ENCODE measurements around the gene STX8.

STX8 gene

DNA sequence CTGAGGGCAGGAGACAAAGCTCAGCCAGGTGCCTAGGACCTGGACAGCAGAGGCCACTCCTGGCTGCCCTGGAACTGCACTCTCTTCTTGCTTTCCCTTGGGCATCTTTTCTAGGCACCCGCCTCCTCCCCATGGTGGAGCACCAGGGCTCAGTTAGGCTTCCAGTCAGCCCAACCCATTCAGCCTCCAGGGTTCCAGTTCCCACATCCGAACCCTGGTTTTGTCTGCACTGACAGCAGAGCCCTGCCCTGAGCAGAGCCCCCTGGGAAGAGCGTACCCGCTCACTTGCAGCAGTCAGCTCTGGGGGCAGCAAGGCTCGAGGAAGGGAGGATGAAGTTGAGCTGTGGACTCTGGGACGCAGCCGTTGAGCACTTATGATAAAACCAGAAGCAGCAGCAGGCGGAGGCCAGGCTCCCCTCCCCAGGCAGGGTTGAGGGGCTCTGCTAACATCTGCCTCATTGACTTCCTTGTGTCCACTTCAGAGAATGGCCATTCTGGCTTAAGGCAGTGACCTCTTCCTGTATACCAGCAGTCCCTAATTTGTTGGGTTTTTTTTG lies 341.2 kb downstream of the STX8 start:
- Histone ChIP-seq H3K27ac (ENCODE audit: low read length) (no peak overlapping the region), H3K9me3 (ENCODE audit: insufficient read depth, low read length) (no peaks in the 10 kb centered on the region), H2AFZ (ENCODE audit: low read depth, low read length) (no peak overlapping the region), H3K4me2 (ENCODE audit: low read length) (no peak overlapping the region), H3K4me3 (ENCODE audit: low read length) (no peak overlapping the region), H3K79me2 (ENCODE audit: low read length) (no peaks in the 10 kb centered on the region), H3K9ac (ENCODE audit: low read length) (no peak overlapping the region), H4K20me1 (ENCODE audit: insufficient read depth, low read length) (no peaks in the 10 kb centered on the region), H3K36me3 (replicated peaks; ENCODE audit: low read depth, low read length) (no peaks in the 10 kb centered on the region), H3K4me1 (ENCODE audit: low read length) (peaks cover 10% of the 10 kb centered on the region; the same call in 1 of the 2 replicates), H3K27me3 (ENCODE audit: low read depth, low read length) (no peaks in the 10 kb centered on the region)
- TF ChIP-seq, protein P1, sequence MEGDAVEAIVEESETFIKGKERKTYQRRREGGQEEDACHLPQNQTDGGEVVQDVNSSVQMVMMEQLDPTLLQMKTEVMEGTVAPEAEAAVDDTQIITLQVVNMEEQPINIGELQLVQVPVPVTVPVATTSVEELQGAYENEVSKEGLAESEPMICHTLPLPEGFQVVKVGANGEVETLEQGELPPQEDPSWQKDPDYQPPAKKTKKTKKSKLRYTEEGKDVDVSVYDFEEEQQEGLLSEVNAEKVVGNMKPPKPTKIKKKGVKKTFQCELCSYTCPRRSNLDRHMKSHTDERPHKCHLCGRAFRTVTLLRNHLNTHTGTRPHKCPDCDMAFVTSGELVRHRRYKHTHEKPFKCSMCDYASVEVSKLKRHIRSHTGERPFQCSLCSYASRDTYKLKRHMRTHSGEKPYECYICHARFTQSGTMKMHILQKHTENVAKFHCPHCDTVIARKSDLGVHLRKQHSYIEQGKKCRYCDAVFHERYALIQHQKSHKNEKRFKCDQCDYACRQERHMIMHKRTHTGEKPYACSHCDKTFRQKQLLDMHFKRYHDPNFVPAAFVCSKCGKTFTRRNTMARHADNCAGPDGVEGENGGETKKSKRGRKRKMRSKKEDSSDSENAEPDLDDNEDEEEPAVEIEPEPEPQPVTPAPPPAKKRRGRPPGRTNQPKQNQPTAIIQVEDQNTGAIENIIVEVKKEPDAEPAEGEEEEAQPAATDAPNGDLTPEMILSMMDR (IDR thresholded peaks at IDR 0.05; ENCODE audit: low read depth, low read length): no peak
- no peak for TF ChIP-seq EZH2phosphoT487 (IDR thresholded peaks at IDR 0.05; ENCODE audit: low read depth)

DNA sequence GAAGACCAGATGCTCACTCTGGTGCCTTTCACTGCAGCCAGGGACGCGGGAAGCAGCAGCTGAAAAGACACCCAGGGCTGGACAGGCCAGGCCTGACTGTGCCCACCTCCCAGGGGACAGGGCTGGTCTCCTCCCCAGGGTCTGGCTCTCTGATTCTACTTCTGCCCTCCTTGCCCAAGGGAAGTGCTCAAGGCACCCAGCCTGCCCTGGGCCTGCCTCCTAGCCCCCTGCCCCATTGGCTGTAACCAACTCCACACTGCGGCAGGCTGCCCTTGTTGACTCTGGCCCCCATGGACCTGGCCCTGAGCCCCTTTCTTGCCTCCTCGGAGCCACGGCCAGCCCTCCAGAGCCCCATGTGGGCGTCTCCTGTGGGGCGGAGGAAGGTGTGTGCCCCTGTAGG lies 341.9 kb downstream of the STX8 start:
- Histone ChIP-seq H3K9me3 (ENCODE audit: insufficient read depth, low read length) (no peaks in the 10 kb centered on the region), H3K36me3 (replicated peaks; ENCODE audit: low read depth, low read length) (no peaks in the 10 kb centered on the region), H3K4me3 (ENCODE audit: low read length) (no peak overlapping the region), H3K27ac (ENCODE audit: low read length) (no peak overlapping the region), H2AFZ (ENCODE audit: low read depth, low read length) (no peak overlapping the region), H4K20me1 (ENCODE audit: insufficient read depth, low read length) (no peaks in the 10 kb centered on the region), H3K27me3 (ENCODE audit: low read depth, low read length) (no peaks in the 10 kb centered on the region), H3K9ac (ENCODE audit: low read length) (no peak overlapping the region), H3K79me2 (ENCODE audit: low read length) (no peaks in the 10 kb centered on the region), H3K4me2 (ENCODE audit: low read length) (no peak overlapping the region), H3K4me1 (ENCODE audit: low read length) (peaks cover 3% of the 10 kb centered on the region; the same call in 1 of the 2 replicates)
- TF ChIP-seq, protein P1 (IDR thresholded peaks at IDR 0.05; ENCODE audit: low read depth, low read length): no peak
- TF ChIP-seq EZH2phosphoT487 (IDR thresholded peaks at IDR 0.05; ENCODE audit: low read depth): no peak

DNA sequence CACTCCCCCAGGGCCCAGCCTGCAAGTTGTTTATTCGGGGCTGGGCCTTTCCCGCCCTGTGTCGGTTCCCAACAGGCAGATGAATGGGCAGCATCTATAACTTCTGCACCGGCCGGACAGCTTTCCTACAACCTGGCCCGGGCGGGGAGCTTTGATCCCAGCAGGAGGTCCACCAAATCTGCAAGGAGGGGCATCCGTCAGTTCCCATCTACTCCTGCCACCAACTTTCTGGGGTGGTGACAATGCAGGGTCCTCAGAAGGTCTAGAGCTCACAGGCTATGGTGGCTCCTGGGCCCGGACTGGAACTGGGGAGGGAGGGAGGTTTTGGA lies 342.4 kb downstream of the STX8 start:
- no peaks in the 10 kb centered on the region for H3K9me3 ChIP-seq (ENCODE audit: insufficient read depth, low read length)
- no peak overlapping the region for H3K4me3 ChIP-seq (ENCODE audit: low read length)
- H3K9ac ChIP-seq (ENCODE audit: low read length): no peak overlapping the region
- no peaks in the 10 kb centered on the region for H3K79me2 ChIP-seq (ENCODE audit: low read length)
- H4K20me1 ChIP-seq (ENCODE audit: insufficient read depth, low read length): no peaks in the 10 kb centered on the region
- no peak overlapping the region for H2AFZ ChIP-seq (ENCODE audit: low read depth, low read length)
- H3K27ac ChIP-seq (ENCODE audit: low read length): no peak overlapping the region
- H3K27me3 ChIP-seq (ENCODE audit: low read depth, low read length): no peaks in the 10 kb centered on the region
- no peaks in the 10 kb centered on the region for H3K4me1 ChIP-seq (ENCODE audit: low read length)
- no peak overlapping the region for H3K4me2 ChIP-seq (ENCODE audit: low read length)
- TF ChIP-seq, protein P1 (IDR thresholded peaks at IDR 0.05; ENCODE audit: low read depth, low read length): no peak
- TF ChIP-seq EZH2phosphoT487 (IDR thresholded peaks at IDR 0.05; ENCODE audit: low read depth): no peak
- no peaks in the 10 kb centered on the region for H3K36me3 ChIP-seq (replicated peaks; ENCODE audit: low read depth, low read length)

DNA sequence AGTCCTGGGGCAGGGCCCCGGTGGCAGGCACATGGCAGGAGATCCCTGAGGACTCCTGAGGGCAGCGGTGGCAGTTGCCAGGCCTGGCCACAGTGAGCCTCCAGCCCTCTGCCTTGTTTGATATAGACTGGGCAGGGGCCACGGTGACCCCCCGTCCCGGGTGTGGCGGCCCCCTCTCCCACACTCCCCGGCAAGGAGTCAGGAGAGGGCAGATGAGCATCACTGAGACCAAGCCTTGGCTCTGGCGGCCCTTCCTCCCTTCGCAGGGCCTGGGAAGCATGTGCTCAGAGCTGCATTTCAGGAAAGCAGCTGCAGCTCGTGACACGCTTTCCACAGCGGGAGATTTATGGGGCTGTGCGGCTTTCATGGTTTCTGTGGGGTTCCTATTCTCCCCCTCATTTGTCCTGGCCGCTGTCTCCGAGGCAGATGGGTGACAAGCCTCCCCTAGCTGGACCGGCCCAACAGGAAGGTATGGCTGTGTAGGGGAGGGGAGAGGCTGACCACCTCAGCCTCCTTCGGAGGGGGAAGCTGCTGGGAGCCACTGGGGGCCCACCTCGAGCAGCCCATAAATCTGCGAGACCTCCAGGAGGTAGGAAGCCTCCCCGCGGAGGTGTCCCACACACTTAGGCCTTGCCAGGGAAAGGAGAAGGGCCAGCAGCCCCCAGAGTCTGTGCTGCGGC lies 342.9 kb downstream of the STX8 start:
- no peak overlapping the region for H3K27ac ChIP-seq (ENCODE audit: low read length)
- no peak overlapping the region for H3K4me2 ChIP-seq (ENCODE audit: low read length)
- no peaks in the 10 kb centered on the region for H3K9me3 ChIP-seq (ENCODE audit: insufficient read depth, low read length)
- no peak overlapping the region for H3K4me3 ChIP-seq (ENCODE audit: low read length)
- TF ChIP-seq, protein P1 (IDR thresholded peaks at IDR 0.05; ENCODE audit: low read depth, low read length): no peak
- TF ChIP-seq EZH2phosphoT487 (IDR thresholded peaks at IDR 0.05; ENCODE audit: low read depth): no peak
- no peaks in the 10 kb centered on the region for H3K79me2 ChIP-seq (ENCODE audit: low read length)
- H3K9ac ChIP-seq (ENCODE audit: low read length): no peak overlapping the region
- H2AFZ ChIP-seq (ENCODE audit: low read depth, low read length): no peak overlapping the region
- H3K27me3 ChIP-seq (ENCODE audit: low read depth, low read length): no peaks in the 10 kb centered on the region
- H3K4me1 ChIP-seq (ENCODE audit: low read length): no peaks in the 10 kb centered on the region
- no peaks in the 10 kb centered on the region for H3K36me3 ChIP-seq (replicated peaks; ENCODE audit: low read depth, low read length)
- H4K20me1 ChIP-seq (ENCODE audit: insufficient read depth, low read length): no peaks in the 10 kb centered on the region
